GM04504 (cell line): Measurements from ENCODE around the gene CRHR2.

Source experiments
- DNase-seq: peaks from one replicate; pipeline ENCODE4 v3.0.0-alpha.2; 2012; ENCODE audit warnings: low read depth

Gene CRHR2

DNA sequence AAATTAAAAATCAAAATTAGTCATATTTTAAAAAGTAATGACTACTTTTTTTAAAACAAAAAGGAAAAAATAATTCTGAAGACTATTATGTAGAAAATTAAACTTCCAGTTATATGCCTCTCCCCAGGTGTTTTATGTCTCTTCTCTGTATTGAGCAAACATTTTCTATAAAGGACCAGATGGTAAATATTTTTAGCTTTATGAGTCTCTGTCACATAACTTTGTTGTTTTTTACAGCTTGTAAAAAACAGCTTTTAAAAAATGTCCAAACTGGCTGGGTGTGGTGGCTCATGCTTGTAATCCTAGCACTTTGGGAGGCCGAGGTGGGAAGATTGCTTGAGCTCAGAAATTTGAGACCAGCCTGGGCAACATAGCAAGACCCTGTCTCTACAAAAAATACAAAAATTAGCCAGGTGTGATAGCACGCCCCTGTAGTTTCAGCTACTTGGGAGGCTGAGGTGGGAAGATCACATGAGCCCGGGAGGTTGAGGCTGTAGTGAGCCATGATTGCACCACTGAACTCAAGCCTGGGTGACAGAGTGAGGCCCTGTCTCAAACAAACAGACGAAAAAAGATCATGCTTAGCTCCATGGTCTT is 64.1 kb downstream of the CRHR2 start:
- no peak for DNase-seq

DNA sequence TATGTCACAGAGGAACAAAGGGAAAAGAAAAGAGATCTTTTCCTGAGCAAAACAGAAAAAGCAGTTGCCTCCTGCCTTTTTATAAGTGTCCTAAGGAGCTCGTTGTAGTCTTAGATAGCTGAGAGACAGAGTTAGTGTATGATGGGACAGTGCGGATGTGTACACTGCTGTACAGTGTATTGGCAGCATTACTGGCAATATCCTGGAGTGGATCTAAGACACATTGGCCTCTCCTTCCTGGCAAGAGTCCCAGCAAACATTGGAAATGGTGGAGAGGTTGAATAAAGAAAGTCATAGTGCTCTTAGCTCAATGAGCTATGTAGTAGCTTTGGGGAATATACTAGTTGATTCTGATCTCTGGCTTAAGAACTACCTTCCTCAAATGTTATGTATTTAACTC is 64.9 kb downstream of the CRHR2 start:
- no peak for DNase-seq

DNA sequence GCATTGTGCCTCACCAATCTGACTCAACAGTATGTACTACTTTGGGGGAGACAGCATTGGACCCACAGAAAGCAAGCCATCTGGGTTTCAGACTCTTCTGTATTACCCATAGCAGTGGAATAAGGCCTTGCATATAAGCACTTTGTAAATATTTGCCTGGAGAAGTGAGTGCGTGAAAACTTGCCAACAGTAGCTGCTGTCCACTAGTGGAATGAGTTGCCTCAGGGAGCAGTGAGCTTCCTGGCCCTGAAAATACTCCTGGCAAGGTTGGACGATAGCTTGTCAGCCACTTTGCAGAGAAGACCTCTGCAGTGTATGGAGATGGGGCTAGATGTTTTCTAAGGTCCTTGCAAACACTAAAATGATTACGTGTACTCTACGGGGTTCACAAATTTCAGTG is 65.9 kb downstream of the CRHR2 start:
- DNase-seq = no peak

DNA sequence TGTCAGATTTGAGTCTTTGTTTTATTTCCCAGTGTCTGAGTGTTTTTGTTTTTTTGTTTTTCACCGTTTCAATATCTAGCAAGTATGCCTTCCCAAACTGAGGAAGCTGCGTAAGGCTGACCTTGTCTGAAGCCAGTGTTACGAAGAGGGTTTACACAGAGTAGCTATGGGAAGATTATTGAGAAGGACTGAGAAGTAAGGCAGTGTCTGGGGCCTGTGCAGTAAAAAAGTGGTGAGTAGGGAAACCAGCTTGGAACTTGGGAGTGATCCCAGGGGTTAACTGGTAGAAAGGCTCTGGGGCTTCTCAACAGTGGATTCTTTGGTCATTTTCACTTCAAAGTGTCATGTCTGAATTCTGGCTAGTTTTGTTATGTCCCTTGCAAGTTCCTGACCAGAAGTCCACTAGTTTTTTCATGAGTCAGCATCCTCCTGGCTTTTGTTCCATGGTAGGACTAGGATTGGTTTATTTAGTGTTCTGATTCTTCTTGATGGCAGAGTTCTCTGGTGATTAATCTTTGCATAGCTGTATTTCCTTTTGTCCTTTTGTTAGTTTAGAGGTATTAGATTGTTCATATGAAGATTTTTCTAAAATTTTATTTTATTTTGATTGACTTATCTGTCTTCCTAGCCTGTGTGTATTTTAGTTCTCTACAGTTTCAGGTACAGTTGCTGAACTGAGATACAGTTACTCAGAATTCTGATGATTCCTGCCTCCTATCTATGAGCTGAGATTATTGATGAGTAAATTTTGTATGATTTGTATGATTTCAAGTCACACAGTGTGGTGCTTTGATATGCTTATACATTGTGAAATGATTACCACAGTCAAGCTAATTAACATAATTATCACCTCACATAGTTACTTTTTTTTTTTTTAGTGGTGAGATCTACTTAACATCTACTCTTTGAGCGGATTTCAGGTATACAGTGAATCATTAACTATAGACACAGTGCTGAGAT is 68.6 kb downstream of the CRHR2 start:
- no peak for DNase-seq

DNA sequence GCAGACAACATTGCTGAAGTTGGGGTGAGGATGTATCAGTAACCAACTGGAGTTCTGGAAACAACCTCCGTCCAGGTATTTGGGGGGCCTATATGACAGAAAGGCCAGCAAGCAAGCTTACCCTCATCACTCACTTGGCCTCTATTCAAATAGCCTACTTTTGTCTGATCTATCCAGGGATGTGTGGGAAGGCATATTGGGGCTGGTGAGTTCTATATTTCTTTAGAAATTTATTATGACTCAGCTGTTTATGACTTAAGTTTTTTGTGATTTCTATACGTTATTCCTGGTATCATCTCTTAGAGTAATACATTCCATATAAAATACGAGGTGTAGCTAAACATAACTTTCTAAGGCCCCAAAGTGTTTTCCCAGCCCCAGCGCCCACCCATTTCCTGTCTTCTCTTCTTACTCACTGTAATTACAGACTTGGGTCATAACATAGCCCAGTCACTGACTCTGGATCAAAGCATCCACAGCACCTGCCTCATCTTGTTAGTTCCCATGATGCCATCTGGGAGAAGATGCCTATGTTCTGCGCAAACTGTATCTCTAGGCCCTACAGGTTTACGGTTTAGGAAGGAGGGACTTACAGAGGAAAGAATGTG is 69.5 kb downstream of the CRHR2 start:
- DNase-seq = no peak

DNA sequence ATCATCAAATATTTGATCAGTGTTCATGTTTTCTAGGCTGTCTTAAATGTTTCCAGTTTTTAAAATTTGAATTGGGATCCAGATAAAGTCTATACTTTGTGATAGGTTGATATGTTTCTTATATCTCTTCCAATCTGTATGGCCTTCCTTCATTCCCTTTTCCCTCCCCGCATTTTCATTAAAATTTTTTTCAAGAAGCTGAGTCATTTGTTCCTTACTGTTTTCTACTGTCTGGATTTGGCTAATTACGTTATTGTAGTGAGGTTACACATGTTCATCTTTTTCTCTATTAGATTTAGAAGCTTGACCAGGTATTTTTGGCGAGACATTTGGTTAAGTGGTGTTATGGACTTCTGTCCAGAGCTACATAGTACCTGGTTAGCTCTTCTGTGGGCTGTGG is 76.4 kb downstream of the CRHR2 start:
- DNase-seq = no peak

DNA sequence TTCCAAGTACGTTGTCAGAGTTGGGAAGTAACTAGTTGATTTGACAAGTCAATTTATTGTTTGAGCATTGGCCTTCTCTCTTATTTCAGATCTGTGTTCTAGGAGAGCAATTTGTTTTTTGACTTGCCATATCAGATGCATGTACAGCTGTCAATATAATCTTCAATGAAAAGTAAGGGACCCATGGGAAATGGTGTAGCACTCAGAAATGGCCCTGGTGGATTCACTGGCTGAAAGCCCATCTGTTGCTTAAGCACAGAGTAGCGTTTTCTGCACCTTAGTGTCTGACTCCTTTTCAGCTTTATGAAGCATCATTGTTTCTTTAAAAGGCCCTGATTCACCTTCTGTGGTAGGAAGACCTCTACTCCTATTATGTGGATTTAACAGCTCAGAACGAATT is 77.4 kb downstream of the CRHR2 start:
- DNase-seq = no peak
